ENCODE data around the gene UBP1. TPM values are rescaled to one million over a fixed set of nuclear protein-coding genes. Genes with fewer than 3 reads are reported as not detected.
"Not testable (repeated sequence)": the region's sequence is repeated elsewhere in the genome, so short reads cannot be mapped to it uniquely, and the experiment has no call there.

Gene UBP1
- polyA plus RNA-seq, 1 donor (not counting 4 experiments of a cell fraction or from before 2014, with no cell fraction given): 82.4 TPM

GRCh38 chr3:33467786-33468185 is 27.6 kb upstream of the UBP1 start:
- Histone ChIP-seq H3K4me3 (ENCODE audit: control insufficient read depth in 2 of 3, extremely low read depth in 1 of 3, insufficient read depth in 2 of 3, low read depth in 1 of 3, low read length in 3 of 3) (no peak overlapping the region), H3K79me2 (ENCODE audit: control insufficient read depth, insufficient read depth, low read length) (no peaks in the 10 kb centered on the region), H3K9ac (ENCODE audit: control insufficient read depth, extremely low read depth, insufficient read depth, low read length) (no peak overlapping the region), H3K27ac (ENCODE audit: control insufficient read depth, insufficient read depth, low read length) (peak overlapping the region; percentile 49), H3K9me3 (ENCODE audit: control insufficient read depth, low read depth, low read length) (peaks cover 6% of the 10 kb centered on the region), H3K36me3 (ENCODE audit: control insufficient read depth in 2 of 2, extremely low read depth in 1 of 2, insufficient read depth in 2 of 2, low read length in 2 of 2) (no peaks in the 10 kb centered on the region), H3K27me3 (ENCODE audit: control insufficient read depth, extremely low read depth, insufficient read depth, low read length) (no peaks in the 10 kb centered on the region), H4K20me1 (ENCODE audit: control insufficient read depth, extremely low read depth, insufficient read depth, low read length) (no peaks in the 10 kb centered on the region), H3K9me1 (ENCODE audit: control insufficient read depth, extremely low read depth, insufficient read depth, low read length) (no peaks in the 10 kb centered on the region), H3K4me2 (ENCODE audit: control insufficient read depth, extremely low read depth, insufficient read depth, low read depth, low read length) (no peak overlapping the region), H3K4me1 (ENCODE audit: control insufficient read depth, extremely low read depth, insufficient read depth, low read length) (peaks cover 6% of the 10 kb centered on the region), H2AFZ (ENCODE audit: control insufficient read depth, low read length) (peak overlapping the region; percentile 69)
- DNase-seq (ENCODE audit: low read depth, low spot score) (no peak), FAIRE-seq (no peak)
- TF ChIP-seq CTCF (optimal IDR thresholded peaks at IDR 0.05 in 1 of 3, IDR thresholded peaks at IDR 0.05 in 1 of 3, conservative IDR thresholded peaks at IDR 0.05 in 1 of 3; ENCODE audit: extremely low read depth in 1 of 3, insufficient read depth in 2 of 3, low read length in 3 of 3): no peak
- no peak for TF ChIP-seq EZH2 (IDR thresholded peaks at IDR 0.05; ENCODE audit: low read length)
- dilution Hi-C loops (cut with MboI; ENCODE audit: extremely low pct_ligation_motif_present, low sequenced_read_pairs): no loop called here

- Histone ChIP-seq H2AFZ (ENCODE audit: control insufficient read depth, low read length) (no peak overlapping the region), H3K9me3 (ENCODE audit: control insufficient read depth, low read depth, low read length) (no peaks in the 10 kb centered on the region), H3K9ac (ENCODE audit: control insufficient read depth, extremely low read depth, insufficient read depth, low read length) (no peak overlapping the region), H3K36me3 (ENCODE audit: control insufficient read depth in 2 of 2, extremely low read depth in 1 of 2, insufficient read depth in 2 of 2, low read length in 2 of 2) (peaks cover 0 to 1% of the 10 kb centered on the region in 2 experiments), H3K4me2 (ENCODE audit: control insufficient read depth, extremely low read depth, insufficient read depth, low read depth, low read length) (no peak overlapping the region), H3K4me1 (ENCODE audit: control insufficient read depth, extremely low read depth, insufficient read depth, low read length) (no peaks in the 10 kb centered on the region), H3K27ac (ENCODE audit: control insufficient read depth, insufficient read depth, low read length) (no peak overlapping the region), H3K4me3 (ENCODE audit: control insufficient read depth in 2 of 3, extremely low read depth in 1 of 3, insufficient read depth in 2 of 3, low read depth in 1 of 3, low read length in 3 of 3) (no peak overlapping the region), H3K79me2 (ENCODE audit: control insufficient read depth, insufficient read depth, low read length) (no peaks in the 10 kb centered on the region), H4K20me1 (ENCODE audit: control insufficient read depth, extremely low read depth, insufficient read depth, low read length) (no peaks in the 10 kb centered on the region), H3K9me1 (ENCODE audit: control insufficient read depth, extremely low read depth, insufficient read depth, low read length) (no peaks in the 10 kb centered on the region), H3K27me3 (ENCODE audit: control insufficient read depth, extremely low read depth, insufficient read depth, low read length) (no peaks in the 10 kb centered on the region)
- FAIRE-seq (no peak), DNase-seq (ENCODE audit: low read depth, low spot score) (no peak)
- TF ChIP-seq CTCF (optimal IDR thresholded peaks at IDR 0.05 in 1 of 3, IDR thresholded peaks at IDR 0.05 in 1 of 3, conservative IDR thresholded peaks at IDR 0.05 in 1 of 3; ENCODE audit: extremely low read depth in 1 of 3, insufficient read depth in 2 of 3, low read length in 3 of 3): no peak
- no peak for TF ChIP-seq EZH2 (IDR thresholded peaks at IDR 0.05; ENCODE audit: low read length)
- dilution Hi-C loops (cut with MboI; ENCODE audit: extremely low pct_ligation_motif_present, low sequenced_read_pairs): no loop called here
These were observed 20.9 kb upstream of the UBP1 start for GRCh38 chr3:33461097-33461496.

DNA sequence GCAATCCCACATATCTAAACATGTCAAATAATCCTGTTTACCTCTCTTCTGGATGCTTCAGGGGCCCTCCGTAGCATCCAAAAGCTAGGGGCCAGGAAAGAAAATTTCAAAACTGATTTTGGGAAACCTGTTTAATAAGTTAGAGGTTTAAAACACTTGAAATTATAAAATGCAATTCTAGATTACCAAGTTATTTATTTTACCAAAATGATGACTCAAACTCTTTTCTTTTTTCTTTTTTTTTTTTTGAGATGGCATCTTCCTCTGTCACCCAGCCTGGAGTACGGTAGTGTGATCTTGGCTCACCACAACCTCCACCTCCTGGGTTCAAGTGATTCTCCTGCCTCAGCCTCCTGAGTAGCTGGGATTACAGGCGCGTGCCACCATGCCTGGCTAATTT is 19.4 kb upstream of the UBP1 start:
- H3K4me3 ChIP-seq (ENCODE audit: control insufficient read depth in 2 of 3, extremely low read depth in 1 of 3, insufficient read depth in 2 of 3, low read depth in 1 of 3, low read length in 3 of 3); H3K27ac ChIP-seq (ENCODE audit: control insufficient read depth, insufficient read depth, low read length); H3K9ac ChIP-seq (ENCODE audit: control insufficient read depth, extremely low read depth, insufficient read depth, low read length); H3K9me3 ChIP-seq (ENCODE audit: control insufficient read depth, low read depth, low read length); DNase-seq (ENCODE audit: low read depth, low spot score); H3K27me3 ChIP-seq (ENCODE audit: control insufficient read depth, extremely low read depth, insufficient read depth, low read length); FAIRE-seq; H4K20me1 ChIP-seq (ENCODE audit: control insufficient read depth, extremely low read depth, insufficient read depth, low read length); dilution Hi-C loops (cut with MboI; ENCODE audit: extremely low pct_ligation_motif_present, low sequenced_read_pairs); H3K4me2 ChIP-seq (ENCODE audit: control insufficient read depth, extremely low read depth, insufficient read depth, low read depth, low read length); H3K4me1 ChIP-seq (ENCODE audit: control insufficient read depth, extremely low read depth, insufficient read depth, low read length); H2AFZ ChIP-seq (ENCODE audit: control insufficient read depth, low read length); H3K79me2 ChIP-seq (ENCODE audit: control insufficient read depth, insufficient read depth, low read length); H3K36me3 ChIP-seq (ENCODE audit: control insufficient read depth in 2 of 2, extremely low read depth in 1 of 2, insufficient read depth in 2 of 2, low read length in 2 of 2); H3K9me1 ChIP-seq (ENCODE audit: control insufficient read depth, extremely low read depth, insufficient read depth, low read length): not testable (repeated sequence)
